Heart left ventricle (tissue), 16 donors: ENCODE data around the gene CGB1. TPM values are rescaled to one million over a fixed set of nuclear protein-coding genes. Genes with fewer than 3 reads are reported as not detected.
"Not testable (repeated sequence)": the region's sequence is repeated elsewhere in the genome, so short reads cannot be mapped to it uniquely, and the experiment has no call there.

Experiments used
- ATAC-seq, 4 donors: fragments of 200-7000 bp; cut with Tn5 transposase; one replicate each; pipeline ENCODE4 v1.9.1; 2020 to 2022; ENCODE audit warnings: moderate library complexity in 4 of 4, mild to moderate bottlenecking in 3 of 4, moderate number of reproducible peaks in 1 of 4
- DNase-seq, 5 donors: peaks; one replicate each; pipeline ENCODE4 v3.0.0-alpha.2; 2020
- H3K27ac ChIP-seq, 12 donors: fragments of 200-600 bp; sonication (generic) in 4 of 12; one replicate each; pipeline versions ENCODE4 v1.5.0 to v1.8.0; 2016 to 2022; ENCODE audit warnings: mild to moderate bottlenecking in 2 of 12
- H3K27me3 ChIP-seq, 9 donors: fragments of 200-600 bp; sonication (generic) in 2 of 9; one replicate each; pipeline versions ENCODE4 v1.5.1 to v1.8.0; 2016 to 2022; ENCODE audit warnings: mild to moderate bottlenecking in 3 of 9
- H3K36me3 ChIP-seq, 9 donors: fragments of 200-600 bp; sonication (generic) in 2 of 9; one replicate each; pipeline versions ENCODE4 v1.5.0 to v1.8.0; 2018 to 2022; ENCODE audit warnings: mild to moderate bottlenecking in 2 of 9
- H3K4me1 ChIP-seq, 12 donors: fragments of 200-600 bp; sonication (generic) in 4 of 12; one replicate each; pipeline versions ENCODE4 v1.5.0 to v1.8.0; 2016 to 2022; ENCODE audit warnings: mild to moderate bottlenecking in 3 of 12
- H3K4me3 ChIP-seq, 12 donors: fragments of 200-600 bp; sonication (generic) in 4 of 12; one replicate each; pipeline versions ENCODE4 v1.5.0 to v1.8.0; 2017 to 2022; ENCODE audit warnings: mild to moderate bottlenecking in 9 of 12, moderate library complexity in 4 of 12
- H3K9me3 ChIP-seq, 12 donors: fragments of 200-600 bp; sonication (generic) in 4 of 12; one replicate each; pipeline versions ENCODE4 v1.5.0 to v1.8.0; 2016 to 2022; ENCODE audit warnings: mild to moderate bottlenecking in 1 of 12
- CTCF ChIP-seq, 12 donors: fragments of 200-600 bp; sonication (generic) in 4 of 12; IDR thresholded peaks; one replicate each; pipeline versions ENCODE4 v1.5.0 to v1.8.0; 2018 to 2022; ENCODE audit warnings: antibody characterized with exemption in 12 of 12, mild to moderate bottlenecking in 5 of 12
- POLR2A ChIP-seq, 2 donors: fragments of 450-650 bp; IDR thresholded peaks; one replicate each; pipeline ENCODE4 v1.6.1; 2017; ENCODE audit warnings: antibody characterized with exemption in 2 of 2, mild to moderate bottlenecking in 2 of 2, moderate library complexity in 2 of 2
- WGBS, 4 donors: extraction: QIAGEN DNeasy Blood & Tissue Kit in 2 of 4; methylation state at CpG; one replicate each; pipeline versions ENCODE4 v1.1.5 to v1.1.7; 2013 to 2018; 5-methylcytosine and 5-hydroxymethylcytosine counted together
- intact Hi-C, 10 donors: fragments of 100-400 bp; cut with DNase I; formaldehyde crosslinking; loops; one replicate each; pipeline versions ENCODE4 v1.11.1 to v1.14.2; 2022
- polyA plus RNA-seq, 2 donors: library from polyadenylated mRNA; stranded (reverse); fragments of 200-250 nt; gene quantifications; one replicate each; pipeline ENCODE4 v1.2.3, GENCODE V29; 2013
- total RNA-seq, 9 donors: library from RNA; depleted of rRNA in 2 of 9; stranded (reverse); fragments of >200 nt in 2 of 9; fragmentation: NEBNext Ultra II Directional in 3 of 9; extraction: Animal tissue kit (Norgen Biotek cat#: 25700) in 3 of 9; gene quantifications; one replicate each; pipeline versions ENCODE4 v1.1.0 to v1.2.4, GENCODE V29; 2016 to 2023
- donor health status: ischemic (EF 13 %, LVEDD 7.1; RV severe dilation, severe dysfunction).
- donor health status: healthy with polysubstance abuse.
- donor health status: DM: no; HTN: yes; CAD: no.
- donor health status: DM: no; HTN: no; CAD: no.
- donor health status: ischemic (EF 25% LVEDD 6.9; RV normal size, moderate dysfunction).
- donor health status: ischemic (EF 25% LVEDD 5.7; RV mildly dilated, moderate dysfunction).
- donor health status: healthy.
- donor health status: DM: yes; HTN: yes; CAD: no.
- donor health status: ischemic (EF 35%, LVEDD 5.7; RV mildly dilated, moderate dysfunction).
- donor health status: nonischemic (EF 11% LVEDD 7.7; RV severe dilation, severe dysfunction).
- donor health status: DM: yes; HTN: yes; CAD: no.
- donor health status: PGD.
- donor health status: ischemic (EF 29% LVEDD 5.4; RV normal size, mild dysfunction).
- donor health status: nonischemic (EF 23%, LVEDD 6.1; RV moderate dilation, normal function).

Gene CGB1
- total and polyA plus RNA-seq, 11 donors, result not detected

- intact Hi-C loops, result no loop called here
- no peak overlapping the region for H3K27ac ChIP-seq
- H3K27me3 ChIP-seq, result peaks cover 0 to 33% (median 6%) of the 10 kb centered on the region in 9 donors
- DNase-seq, result peak; percentile 52 to 71 (median 60)
- peak overlapping the region; percentile 31 to 74 (median 56) for H3K4me3 ChIP-seq
- ATAC-seq, result peak; percentile 49 to 90 (median 88)
- 1 to 2% (median 1%) methylated on average over 20 to 63 of the region's 63 CpGs for whole genome bisulfite sequencing, 4 donors
- no peaks in the 10 kb centered on the region for H3K9me3 ChIP-seq
- no peaks in the 10 kb centered on the region for H3K36me3 ChIP-seq
- TF ChIP-seq POLR2A (IDR thresholded peaks at IDR 0.05) (no peak), CTCF (IDR thresholded peaks at IDR 0.05) (peak; percentile 20 to 62 (median 38))
- H3K4me1 ChIP-seq, result peaks cover 0 to 24% (median 10%) of the 10 kb centered on the region in 12 donors
Observed at GRCh38 chr19:49056101-49056901, 19.6 kb upstream of the CGB1 start.

- 71 to 81% (median 75%) methylated on average over 12 to 24 of the region's 24 CpGs for WGBS, 4 donors
- H3K36me3 ChIP-seq, ATAC-seq, H3K27ac ChIP-seq, H3K4me1 ChIP-seq, intact Hi-C loops, DNase-seq, H3K9me3 ChIP-seq, H3K4me3 ChIP-seq, H3K27me3 ChIP-seq: not testable (repeated sequence)
Observed at GRCh38 chr19:49050376-49051033, 13.8 kb upstream of the CGB1 start.

GRCh38 chr19:49049834-49050233 is 13.1 kb upstream of the CGB1 start:
- H3K4me1 ChIP-seq, H3K27me3 ChIP-seq, ATAC-seq, DNase-seq, H3K36me3 ChIP-seq, H3K9me3 ChIP-seq, H3K4me3 ChIP-seq, H3K27ac ChIP-seq, intact Hi-C loops: not testable (repeated sequence)
- 83 to 91% (median 88%) methylated on average over 3 of the region's 4 CpGs for WGBS, 4 donors

- H3K36me3 ChIP-seq, intact Hi-C loops, ATAC-seq, H3K4me1 ChIP-seq, H3K9me3 ChIP-seq, DNase-seq, H3K27ac ChIP-seq, H3K4me3 ChIP-seq, H3K27me3 ChIP-seq: not testable (repeated sequence)
- WGBS, 4 donors, result 70 to 76% (median 73%) methylated on average over 5 to 12 of the region's 12 CpGs
Observed at GRCh38 chr19:49049011-49049410, 12.3 kb upstream of the CGB1 start, which contains the start of gene CGB8. Gene CGB8 (minus strand): TSS chr19:49049111. CDS start chr19:49048739, 372 bp downstream.

GRCh38 chr19:49043548-49043947 is 6.9 kb upstream of the CGB1 start, which contains the start of gene CGB5:
Gene CGB5 (plus strand): TSS chr19:49043848. CDS start chr19:49044210, 362 bp downstream.
- H3K9me3 ChIP-seq, H3K4me1 ChIP-seq, H3K4me3 ChIP-seq, DNase-seq, intact Hi-C loops, ATAC-seq, H3K27me3 ChIP-seq, H3K36me3 ChIP-seq, H3K27ac ChIP-seq: not testable (repeated sequence)
- WGBS, 4 donors, result 69 to 80% (median 72%) methylated on average over 9 to 15 of the region's 15 CpGs

GRCh38 chr19:49042666-49043065 is 6.0 kb upstream of the CGB1 start:
- 83 to 97% (median 85%) methylated on average over 1 to 4 of the region's 4 CpGs for WGBS, 4 donors
- H3K36me3 ChIP-seq, H3K4me3 ChIP-seq, H3K27ac ChIP-seq, ATAC-seq, intact Hi-C loops, H3K4me1 ChIP-seq, DNase-seq, H3K27me3 ChIP-seq, H3K9me3 ChIP-seq: not testable (repeated sequence)
